RCC 7860 (cell line): ENCODE measurements around the gene EGFL7.
A peak's percentile ranks its signal among the peaks of the same experiment; 100 is the strongest.
"Not testable (repeated sequence)": the region's sequence is repeated elsewhere in the genome, so short reads cannot be mapped to it uniquely, and the experiment has no call there.

Source experiments
- DNase-seq: peaks from one replicate; pipeline ENCODE4 v3.0.0-alpha.2; 2015; ENCODE audit warnings: low spot score
- FAIRE-seq: peaks from 2 replicates; lab custom pipeline; 2012; peaks lifted over from hg19 to GRCh38; lab: Jason Lieb, UNC

Gene EGFL7

GRCh38 chr9:136695955-136696354, 33.2 kb downstream of the EGFL7 start:
- DNase-seq (no peak), FAIRE-seq (no peak)

DNA sequence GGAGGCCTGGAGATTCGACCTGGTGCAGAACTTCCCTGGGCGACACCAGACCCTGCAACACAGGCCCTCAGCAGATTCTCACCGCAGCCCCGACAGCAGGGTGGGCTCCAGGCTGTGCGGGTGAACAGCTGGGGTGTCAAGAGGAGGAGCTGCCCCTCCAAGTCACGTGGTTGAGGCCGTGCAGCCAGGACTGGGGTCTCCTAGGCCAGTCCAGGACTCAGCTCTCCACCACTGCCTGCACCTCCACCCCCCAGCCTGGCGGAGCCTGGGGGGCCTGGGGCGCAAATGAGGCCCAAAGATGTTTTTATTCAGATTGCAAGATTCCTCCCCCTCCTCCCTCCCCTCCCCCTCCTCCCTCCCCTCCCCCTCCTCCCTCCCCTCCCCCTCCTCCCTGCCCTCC, 33.8 kb downstream of the EGFL7 start:
- no peak for FAIRE-seq
- no peak for DNase-seq

GRCh38 chr9:136697146-136697820, 34.6 kb downstream of the EGFL7 start:
- DNase-seq = no peak
- no peak for FAIRE-seq

DNA sequence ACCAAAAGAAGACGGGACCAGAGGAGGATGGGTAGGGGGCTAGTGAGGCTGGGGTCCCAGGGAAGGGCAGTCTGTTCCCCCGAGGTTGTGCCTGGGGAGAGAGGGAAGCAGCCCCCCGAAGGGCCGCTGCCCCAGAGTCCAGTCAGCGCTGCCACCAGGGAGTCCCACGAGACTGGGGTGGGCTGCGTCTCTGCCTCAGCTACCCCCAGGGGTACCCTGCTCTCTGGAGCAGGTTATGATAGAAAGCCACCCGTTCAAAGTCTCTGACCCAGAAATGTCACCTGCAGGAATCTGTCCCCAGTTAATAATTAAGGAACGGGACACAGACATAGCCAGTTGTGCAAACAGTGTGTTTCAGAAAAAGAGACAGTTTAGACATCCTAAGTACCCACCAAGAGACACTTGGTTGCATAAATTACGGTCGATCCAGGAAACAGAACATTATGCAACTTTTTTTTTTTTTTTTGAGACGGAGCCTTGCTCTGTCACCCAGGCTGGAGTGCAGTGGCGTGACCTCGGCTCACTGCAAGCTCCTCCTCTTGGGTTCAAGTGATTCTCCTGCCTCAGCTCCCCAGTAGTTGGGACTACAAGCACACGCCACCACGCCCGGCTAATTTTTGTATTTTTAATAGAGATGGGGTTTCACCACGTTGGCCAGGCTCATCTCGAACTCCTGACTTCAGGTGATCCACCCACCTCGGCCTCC, 35.3 kb downstream of the EGFL7 start:
- DNase-seq (peak; percentile 40), FAIRE-seq (peak; percentile 71)

DNA sequence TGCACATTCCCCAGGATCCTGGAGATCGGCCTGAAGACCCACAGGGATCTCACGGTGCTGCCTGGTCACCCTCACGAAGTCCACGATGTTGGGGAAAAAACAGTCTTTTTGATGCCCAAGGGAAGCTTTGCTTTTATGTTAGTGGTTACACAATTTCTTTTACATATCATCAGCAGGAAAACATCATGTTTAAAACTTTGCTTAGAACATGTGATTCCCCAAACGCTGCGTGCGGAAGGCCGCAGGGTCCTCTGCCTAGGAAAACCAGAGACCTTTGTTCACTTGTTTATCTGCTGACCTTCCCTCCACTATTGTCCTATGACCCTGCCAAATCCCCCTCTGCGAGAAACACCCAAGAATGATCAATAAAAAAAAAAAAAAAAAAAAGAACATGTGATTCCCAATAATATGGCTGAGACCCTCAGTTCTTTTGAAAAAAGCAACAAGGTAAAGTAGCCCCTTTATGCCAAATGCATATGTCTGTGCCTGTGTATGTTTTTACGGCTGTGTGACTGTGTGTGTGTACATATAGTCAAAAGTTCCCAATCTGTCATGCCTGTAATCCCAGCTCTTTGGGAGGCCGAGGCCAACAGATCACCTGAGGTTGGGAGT, 36.0 kb downstream of the EGFL7 start:
- no peak for DNase-seq
- FAIRE-seq = no peak

GRCh38 chr9:136700304-136700703, 37.6 kb downstream of the EGFL7 start:
- peak; percentile 38 for DNase-seq
- no peak for FAIRE-seq

DNA sequence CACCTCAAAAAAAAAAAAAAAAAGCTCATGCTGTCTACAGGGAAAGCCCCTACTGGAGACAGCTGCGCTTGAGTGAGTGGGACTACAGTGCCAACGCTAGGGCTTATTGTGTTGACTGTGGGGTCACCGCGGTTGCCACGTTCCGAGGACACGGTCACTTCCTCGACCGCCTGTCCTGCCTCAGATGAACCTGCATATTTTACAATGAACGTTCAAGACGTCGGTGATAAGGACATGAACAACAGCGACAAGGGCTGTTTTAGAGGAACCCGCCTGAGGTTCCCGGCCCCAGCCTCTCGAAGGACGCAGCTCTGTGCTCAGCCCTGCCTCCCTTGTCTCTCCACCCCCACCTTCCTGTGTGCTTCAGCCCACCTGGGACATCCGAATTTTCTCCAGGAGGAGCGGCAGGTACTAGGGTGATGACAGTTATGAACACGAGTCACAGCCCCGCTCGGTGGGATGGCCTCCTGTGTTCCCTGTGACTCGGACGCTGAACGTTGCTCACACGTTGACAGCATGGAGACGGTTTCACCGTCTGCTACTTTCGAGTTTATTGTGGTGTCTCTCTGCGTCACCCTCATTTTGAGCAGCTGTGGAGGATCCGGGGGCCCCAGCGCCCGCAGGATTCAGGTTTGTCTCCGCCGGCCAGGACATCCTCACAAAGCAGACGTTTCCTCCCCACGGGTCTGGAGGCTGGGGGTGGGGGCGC, 38.4 kb downstream of the EGFL7 start:
- FAIRE-seq = no peak
- DNase-seq = peak; percentile 64

GRCh38 chr9:136701668-136702053, 38.9 kb downstream of the EGFL7 start:
- no peak for FAIRE-seq
- no peak for DNase-seq

DNA sequence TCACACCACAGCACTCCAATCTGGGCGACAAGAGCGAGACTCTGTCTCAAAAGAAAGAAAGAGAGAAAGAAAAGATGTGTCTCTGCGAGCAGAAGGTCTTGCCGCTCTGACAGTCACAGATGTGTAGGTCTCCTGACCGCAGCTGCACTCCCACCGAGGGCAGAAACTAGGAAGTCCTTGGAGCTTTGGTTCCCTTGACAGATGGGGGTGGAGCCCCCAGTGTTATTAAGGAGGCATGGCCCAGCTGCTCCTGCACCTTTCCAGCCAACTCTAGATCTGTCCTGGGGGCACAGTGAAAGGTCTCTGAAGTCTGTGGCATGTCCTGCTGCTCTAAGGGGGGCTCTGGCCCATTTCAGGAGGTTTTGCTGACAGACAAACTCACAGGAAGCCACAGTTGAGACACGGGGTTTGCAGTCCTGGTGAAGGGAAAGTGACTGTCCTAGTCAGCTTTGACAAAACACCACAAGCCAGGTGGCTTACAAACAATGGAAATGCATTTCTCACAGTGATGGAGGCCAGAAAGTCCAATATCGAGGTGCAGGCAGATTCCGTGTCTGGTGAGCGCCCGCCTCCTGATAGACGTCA, 40.7 kb downstream of the EGFL7 start:
- DNase-seq (no peak), FAIRE-seq (no peak)

DNA sequence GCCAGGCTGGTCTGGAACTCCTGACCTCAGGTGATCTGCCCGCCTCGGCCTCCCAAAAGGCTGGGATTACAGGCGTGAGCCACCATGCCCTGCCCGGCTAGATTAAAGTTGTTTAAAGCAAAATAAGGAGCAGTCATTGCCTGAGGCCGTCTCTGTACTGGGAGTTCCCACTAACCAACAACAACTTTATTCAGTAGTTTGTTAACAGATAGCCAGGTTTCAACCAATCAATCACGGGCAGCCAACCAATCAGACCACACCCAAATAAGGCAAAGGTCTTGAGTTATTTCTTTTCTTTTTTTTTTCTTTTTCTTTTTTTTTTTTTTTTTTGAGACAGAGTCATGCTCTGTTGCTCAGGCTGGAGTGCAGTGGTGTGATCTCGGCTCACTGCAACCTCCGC, 42.0 kb downstream of the EGFL7 start:
- not testable (repeated sequence) for FAIRE-seq, DNase-seq

GRCh38 chr9:136705564-136705963, 42.8 kb downstream of the EGFL7 start:
- no peak for FAIRE-seq

DNA sequence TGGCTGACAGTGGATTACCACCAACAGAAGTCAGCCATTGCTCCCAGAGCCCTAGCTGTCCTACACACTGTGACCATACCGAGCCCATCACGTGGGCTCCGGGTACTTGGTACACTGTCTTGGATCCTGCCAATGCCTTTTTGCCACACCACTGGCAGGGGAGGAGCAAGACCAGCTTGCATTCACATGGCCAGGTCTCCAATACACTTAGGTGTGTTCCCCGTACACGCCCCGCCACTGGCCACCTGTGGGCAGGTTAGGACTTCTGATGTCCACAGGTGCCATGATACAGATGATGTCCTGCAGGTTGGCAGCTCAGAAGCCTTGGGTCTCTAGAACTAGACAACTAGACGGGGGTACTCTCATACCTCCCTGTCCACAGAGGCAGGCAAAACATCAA, 44.3 kb downstream of the EGFL7 start:
- FAIRE-seq = no peak
- DNase-seq = no peak

More at GRCh38 chr9:136705564-136705963, 42.8 kb downstream of the EGFL7 start:
- DNase-seq = peak; percentile 12

DNA sequence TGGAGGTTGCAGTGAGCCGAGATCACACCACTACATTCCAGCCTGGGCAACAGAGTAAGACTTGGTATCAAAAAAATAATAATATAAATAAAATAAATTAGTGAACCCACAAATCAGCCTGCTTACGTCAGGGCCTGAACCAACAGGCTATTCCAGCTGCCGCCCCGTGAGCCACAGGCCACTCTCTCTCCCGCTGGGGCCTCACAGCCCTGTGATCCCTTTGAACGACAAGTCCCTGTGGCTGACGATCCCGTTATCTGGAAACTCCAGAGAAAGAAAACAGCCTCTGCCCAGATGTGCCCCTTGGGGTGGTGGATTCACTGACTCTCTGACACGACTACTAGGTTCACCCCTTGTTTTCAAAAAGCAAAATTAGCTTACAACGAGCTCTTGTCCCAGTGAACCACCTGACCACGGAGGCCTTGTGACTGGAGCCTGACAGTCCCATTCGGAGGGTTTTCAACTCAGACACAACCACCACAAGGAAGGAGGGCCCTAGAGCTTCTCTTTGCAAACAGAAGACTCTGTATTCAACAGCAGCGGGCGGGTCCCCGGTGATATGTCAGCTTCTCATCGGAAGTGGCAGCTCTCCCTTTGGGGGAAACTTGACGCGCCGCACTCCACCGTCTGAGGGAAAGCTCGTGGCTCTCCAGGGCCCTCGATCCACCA, 45.3 kb downstream of the EGFL7 start:
- no peak for DNase-seq
- no peak for FAIRE-seq

GRCh38 chr9:136709454-136710109, 46.9 kb downstream of the EGFL7 start:
- FAIRE-seq = no peak
- DNase-seq = no peak

DNA sequence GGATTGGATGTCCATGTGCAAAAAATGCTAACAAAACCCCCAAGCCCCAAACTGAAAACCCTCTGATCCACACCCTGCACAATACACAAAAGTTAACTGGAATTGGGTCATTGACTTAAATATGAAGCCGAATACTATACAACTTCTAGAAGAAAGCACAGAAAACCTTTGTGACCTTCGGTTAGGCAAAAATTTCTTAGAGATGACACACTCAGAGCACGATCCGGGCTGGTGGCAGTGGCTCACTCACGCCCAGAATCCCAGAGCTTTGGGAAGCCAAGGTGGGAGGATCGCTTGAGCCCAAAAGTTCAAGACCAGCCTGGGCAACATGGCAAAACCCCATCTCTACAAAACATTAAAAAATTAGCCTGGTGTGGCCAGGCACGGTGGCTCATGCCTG, 47.8 kb downstream of the EGFL7 start:
- DNase-seq (peak; percentile 44), FAIRE-seq (peak; percentile 83)

- DNase-seq (peak; percentile 37), FAIRE-seq (peak; percentile 67)
Measured at GRCh38 chr9:136711219-136711648, 48.5 kb downstream of the EGFL7 start.

- no peak for DNase-seq
- FAIRE-seq = no peak
Measured at GRCh38 chr9:136711751-136712689, 49.3 kb downstream of the EGFL7 start, which contains the start of gene DIPK1B. TSS of gene DIPK1B (plus strand) at chr9:136712572. CDS start at chr9:136712666, 94 bp downstream.

DNA sequence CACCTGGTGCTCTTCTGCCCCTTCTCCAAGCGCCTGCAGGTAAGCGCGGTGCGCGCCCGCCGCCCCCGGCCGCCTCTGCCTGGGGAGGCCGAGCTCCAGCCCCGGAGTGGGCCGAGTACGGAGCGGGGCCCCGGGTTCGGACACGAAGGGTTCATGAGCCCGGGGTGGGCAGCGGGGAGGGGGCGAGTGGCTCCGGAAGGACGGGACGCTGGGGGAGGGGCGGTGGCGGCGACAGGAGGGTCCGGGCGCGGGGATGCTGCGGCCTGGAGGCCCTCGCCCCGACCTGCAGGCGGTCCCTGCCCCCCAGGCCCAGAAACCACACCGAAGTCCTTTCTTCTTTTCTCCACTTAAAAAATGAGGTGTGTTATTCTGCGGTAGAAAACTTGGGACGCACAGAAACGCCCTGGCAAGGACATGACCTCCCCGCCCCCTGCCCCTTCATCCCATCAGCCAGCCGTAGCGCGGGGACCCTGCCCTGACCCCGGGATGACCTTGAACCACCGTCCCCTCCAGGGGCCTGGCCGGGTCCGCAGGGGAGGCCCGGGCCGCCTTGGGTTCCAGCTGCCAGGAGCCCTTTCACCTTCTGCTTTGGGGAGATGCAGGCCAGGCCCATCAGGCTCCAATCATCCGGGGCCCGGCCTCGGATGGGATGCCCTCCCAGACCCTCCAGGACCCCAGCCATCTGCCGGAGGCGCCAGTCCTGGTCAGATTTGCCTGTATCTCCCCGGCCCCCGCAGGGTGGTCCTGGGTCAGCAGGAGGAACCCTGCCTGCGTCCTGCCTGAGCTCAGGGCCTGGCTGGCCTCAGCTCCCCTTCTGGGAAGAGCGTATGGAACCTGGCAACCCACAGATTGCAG, 50.2 kb downstream of the EGFL7 start:
- DNase-seq (no peak), FAIRE-seq (no peak)
